ENCODE data around the gene SLX9.

Gene SLX9

DNA sequence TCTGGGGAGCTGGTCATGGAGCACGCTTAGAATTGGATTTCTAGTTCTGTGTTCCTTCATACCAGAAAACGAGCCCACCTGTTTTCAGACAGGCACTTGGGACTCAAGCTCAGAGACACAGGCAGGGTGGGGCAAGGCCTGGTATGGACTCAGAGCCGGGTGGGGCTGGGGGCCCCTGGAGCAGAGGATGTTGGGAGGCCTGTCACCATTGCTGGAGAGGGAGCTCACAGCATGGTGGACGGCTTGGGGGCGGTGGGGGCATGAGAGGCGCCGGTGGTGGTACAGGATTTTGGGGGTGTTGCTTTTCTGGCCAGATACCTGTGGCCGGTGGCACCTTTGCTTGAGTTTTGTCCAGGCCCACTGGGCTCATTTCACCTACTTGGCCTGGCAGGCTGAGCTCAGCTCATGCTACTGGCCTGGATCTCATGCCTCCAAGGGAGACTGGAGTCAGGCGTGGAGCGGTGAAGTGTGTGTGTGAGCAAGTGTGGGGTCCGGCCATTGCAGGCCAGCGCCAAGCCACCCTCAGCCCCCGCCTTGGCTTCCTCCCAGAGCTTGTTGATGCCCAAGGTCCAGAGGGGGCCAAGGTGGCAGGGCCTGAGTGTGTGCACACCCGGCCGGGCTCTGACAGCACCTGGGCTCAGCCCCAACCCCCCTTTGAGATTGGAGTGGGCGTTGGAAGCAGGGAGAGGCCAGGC, 8.7 kb downstream of the SLX9 start:
- no peak for DNase-seq

DNA sequence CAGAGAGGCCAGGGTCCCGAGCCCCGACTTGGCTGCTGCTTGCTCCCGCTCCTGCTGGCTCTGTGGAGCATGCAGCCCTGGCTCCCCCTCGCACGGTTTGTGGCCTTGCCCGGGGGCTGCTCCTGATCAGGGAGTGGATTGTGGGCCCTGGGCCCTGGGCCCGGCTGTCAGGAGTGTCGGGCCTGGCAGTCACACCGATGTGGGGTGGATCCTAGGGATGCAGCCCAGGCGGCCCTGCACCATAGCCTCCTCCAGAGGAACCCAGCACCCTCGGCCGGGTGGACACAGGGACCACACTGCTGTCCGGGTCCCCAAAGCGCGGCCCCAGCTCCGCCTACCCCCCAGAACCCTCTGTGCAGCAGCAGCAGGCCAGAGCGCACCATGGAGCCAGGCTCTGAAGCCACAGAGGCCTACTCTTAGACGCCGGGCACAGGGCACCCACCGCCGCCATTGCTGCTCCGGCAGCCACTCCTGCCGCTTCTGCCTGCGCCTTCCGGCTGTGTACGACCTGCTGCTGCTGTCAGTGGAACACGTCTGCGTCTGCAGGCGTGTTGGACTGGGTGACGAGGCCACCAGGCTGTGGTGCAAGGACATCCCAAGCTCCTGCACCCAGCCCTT, 9.4 kb downstream of the SLX9 start:
- DNase-seq, result no peak

- DNase-seq, result peak; percentile 13
Measured at GRCh38 chr21:44949779-44950198, 10.0 kb downstream of the SLX9 start.

DNA sequence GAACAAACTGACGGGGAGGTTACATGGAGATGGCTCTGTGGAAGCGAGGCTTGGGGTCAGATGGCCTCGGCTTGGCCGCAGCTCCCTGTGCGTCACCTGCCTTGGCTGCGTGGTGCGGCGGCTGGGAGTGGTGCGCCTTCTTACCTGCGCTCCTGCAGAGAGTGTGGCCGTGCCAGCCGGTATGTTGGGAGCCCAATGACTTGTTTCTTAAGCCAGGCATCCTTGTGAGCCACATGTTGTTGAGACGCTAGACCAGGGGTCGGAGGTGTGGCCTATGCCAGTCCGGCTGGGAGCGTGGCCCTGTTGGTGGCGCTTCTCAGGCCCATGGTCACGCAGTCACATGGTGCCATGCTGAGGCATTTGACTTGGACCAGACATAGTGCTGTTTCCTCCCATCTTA, 10.5 kb downstream of the SLX9 start:
- no peak for DNase-seq

GRCh38 chr21:44951186-44951915, 11.5 kb downstream of the SLX9 start:
- DNase-seq, result no peak

GRCh38 chr21:44952116-44952928, 12.5 kb downstream of the SLX9 start:
- DNase-seq, result no peak

DNA sequence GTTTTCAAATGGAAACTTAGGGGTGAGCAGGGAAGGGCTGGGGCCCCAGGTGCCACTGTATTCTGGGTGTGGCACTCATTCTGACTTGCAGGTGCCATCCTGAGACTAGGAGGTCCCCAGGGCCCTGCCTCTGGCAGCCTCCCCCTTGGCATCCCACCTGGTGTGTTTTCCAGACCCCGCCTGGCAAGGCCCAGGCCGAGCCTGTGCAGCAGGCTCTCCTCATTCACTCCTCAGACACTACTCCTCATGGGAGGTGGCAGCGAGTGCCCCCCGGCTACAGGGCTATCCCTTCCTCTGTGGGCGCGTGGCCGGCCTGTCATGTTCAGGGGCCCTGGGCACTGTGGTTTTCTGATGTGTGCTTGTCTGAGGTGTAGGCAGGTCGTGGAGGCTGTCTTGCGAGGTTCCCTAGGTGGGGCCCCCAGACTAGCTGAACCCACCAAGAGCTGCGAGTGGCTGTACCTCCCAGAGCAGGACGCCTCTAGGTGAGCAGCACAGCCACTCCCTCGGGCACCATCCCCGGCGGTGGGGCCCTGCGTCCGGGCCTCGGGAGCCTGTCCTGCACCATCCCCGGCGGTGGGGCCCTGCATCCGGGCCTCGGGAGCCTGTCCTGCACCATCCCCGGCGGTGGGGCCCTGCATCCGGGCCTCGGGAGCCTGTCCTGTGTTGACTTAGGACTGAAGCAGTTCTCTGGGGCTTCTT, 13.2 kb downstream of the SLX9 start:
- no peak for DNase-seq

DNA sequence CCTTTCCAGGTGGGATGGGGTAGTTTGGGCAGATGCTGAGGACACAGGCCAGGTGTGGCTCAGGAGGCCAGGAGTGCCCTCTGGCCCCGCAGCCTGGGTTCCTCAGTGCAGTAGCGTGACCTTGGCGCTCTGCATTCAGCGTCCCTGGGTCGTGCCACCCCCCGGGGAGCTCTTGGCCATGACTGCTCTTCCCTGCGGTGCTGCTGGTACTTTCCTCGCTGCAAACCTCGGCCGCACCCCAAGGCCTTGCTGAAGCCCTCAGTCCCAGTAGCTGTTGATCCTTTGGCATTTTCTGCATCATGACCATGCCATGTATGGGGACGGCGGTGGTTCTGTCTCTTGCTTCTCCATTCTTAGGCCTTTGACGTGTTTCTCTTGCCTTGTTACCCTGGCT, 13.8 kb downstream of the SLX9 start:
- no peak for DNase-seq

DNA sequence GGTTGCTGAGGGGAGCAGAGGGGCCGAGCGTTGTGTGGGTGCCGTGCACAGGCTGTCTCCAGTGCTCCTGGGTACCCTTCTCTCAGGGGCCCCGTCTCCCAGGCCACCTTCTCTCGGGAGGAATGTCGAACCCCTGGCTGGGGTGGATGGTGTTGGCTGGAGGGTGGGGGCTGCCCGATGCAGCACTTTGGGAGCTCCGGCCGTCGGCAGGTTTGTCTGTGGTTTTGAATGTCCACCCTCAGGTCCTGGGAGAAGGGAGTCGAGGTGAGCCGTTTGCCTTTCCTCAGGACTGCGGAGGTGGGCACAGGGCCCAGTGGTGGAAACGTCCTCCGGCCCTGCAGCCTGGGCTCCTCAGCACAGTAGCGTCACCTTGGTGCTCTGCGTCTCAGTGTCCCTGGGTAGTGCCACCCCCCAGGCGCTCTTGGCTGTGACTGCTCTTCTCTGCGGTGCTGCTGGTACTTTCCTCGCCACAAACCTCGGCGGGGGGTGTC, 14.5 kb downstream of the SLX9 start:
- no peak for DNase-seq

DNA sequence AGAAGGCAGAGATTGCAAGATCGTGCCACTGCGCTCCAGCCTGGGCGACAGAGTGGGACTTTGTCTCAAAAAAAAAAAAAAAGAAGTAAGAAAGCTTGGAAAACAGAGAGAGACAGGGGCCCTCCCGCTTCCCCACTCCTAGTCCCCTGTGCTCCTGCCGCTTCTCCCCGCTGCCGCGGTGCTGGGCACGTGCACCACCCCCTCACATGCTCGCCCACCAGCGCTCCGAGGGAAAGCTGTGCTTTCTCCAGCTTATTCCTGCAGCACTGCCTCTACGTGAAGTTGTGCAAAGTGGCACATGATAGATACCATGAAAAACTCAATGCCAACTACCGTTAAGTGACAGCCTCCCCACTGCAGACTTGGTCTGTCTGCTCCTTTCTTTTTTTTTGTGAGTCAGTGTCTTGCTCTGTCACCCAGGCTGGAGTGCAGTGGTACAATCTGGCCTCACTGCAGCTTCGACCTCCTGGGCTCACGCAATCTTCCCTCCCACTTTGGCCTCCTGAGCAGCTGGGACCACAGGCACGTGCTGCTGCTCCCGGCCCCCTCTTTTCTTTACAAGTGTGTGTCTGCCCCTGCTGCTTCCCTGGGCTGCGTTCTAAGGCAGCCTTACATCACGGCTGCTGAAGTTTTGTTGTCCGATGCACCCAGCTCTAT, 15.4 kb downstream of the SLX9 start:
- DNase-seq, result no peak

- no peak for DNase-seq
Measured at GRCh38 chr21:44955798-44956175, 16.0 kb downstream of the SLX9 start.

GRCh38 chr21:44956356-44957046, 16.7 kb downstream of the SLX9 start:
- no peak for DNase-seq

DNA sequence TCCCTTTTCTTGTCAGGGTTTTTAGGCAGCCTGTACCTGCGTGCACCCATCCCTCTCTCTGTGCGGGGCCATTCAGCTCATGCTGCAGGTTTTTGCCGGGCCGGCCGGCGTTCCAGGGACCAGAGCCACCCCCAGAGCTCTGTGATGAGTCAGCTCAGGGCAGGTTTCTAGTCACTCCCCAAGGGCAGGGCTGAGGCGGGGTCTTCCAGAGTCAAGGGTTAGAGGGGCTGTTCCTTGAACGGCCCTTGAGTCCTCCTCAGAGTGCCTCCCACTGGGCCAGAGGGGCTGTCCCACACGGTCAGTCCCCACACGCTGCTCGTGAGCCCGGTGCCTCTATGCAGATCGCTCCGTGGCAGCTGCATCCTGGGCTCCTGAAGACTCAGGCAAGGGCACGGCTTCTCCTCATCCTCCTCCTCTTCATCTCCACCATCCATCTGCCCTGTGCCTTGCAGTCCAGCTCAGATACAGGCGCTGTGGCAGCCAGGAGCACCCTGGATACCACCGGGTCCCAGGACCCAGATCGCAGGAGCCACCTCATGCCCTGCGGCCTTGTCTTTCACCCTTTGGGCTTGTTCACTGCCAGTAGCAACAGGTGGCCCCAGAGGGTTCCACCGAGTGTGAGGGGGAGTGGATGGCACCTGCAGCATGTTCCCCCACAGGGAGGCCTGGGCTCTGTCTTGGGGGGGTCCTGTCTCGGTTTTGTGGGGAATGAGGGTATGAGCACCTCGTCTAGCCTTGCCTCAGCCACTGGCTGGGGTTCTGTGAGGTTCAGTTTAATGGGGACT, 17.4 kb downstream of the SLX9 start:
- DNase-seq, result no peak

GRCh38 chr21:44957901-44958451, 18.1 kb downstream of the SLX9 start:
- no peak for DNase-seq

GRCh38 chr21:44958471-44959191, 18.8 kb downstream of the SLX9 start:
- DNase-seq, result no peak

GRCh38 chr21:44959376-44960091, 19.7 kb downstream of the SLX9 start:
- no peak for DNase-seq

GRCh38 chr21:44960141-44961092, 20.6 kb downstream of the SLX9 start:
- no peak for DNase-seq

Measured in GDM1 (cell line).